Measurements from ENCODE around the gene JPH2.
A peak's percentile ranks its signal among the peaks of the same experiment; 100 is the strongest.
"Not testable (repeated sequence)": the region's sequence is repeated elsewhere in the genome, so short reads cannot be mapped to it uniquely, and the experiment has no call there.

Gene JPH2

DNA sequence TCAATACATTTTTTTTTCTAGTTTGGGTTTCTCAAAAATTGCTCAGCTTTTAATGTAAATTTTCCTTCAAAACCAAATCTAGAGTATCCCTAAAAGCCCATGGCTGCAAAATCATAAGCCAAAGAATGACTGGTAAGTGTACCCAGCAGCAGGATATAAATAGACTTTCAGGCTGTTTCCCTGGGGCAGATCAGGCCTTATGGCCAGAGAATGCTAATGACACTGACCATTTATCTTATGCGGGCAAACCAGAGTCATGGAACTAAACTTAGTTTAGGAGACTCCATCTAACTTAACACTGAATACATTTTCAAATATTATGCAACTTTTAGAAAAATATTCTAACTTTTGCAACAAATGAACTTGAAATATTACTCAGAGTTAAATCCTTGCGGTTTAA is 16.2 kb upstream of the JPH2 start:
- Histone ChIP-seq H3K36me3 (ENCODE audit: control insufficient read depth, insufficient read depth, low read length) (peaks cover 5% of the 10 kb centered on the region; the same call in 1 of the 2 replicates), H3K27ac (ENCODE audit: low read length) (no peak overlapping the region), H3K27me3 (ENCODE audit: control insufficient read depth, insufficient read depth, low read length) (no peaks in the 10 kb centered on the region), H3K4me3 (ENCODE audit: low read length) (no peak overlapping the region), H3K9me3 (ENCODE audit: control insufficient read depth, insufficient read depth, low read length) (no peaks in the 10 kb centered on the region), H3K4me1 (ENCODE audit: control insufficient read depth, insufficient read depth, low read length) (no peaks in the 10 kb centered on the region)
- WGBS (ENCODE audit: insufficient coverage, insufficient read length), result no CpG with 5 or more reads among the region's 2 CpGs
- DNase-seq (ENCODE audit: low read depth, low spot score), result no peak

GRCh38 chr20:44200983-44201382 is 14.0 kb upstream of the JPH2 start:
- H3K27ac ChIP-seq (ENCODE audit: low read length), result no peak overlapping the region
- no CpG with 5 or more reads among the region's 2 CpGs for WGBS (ENCODE audit: insufficient coverage, insufficient read length)
- no peaks in the 10 kb centered on the region for H3K4me1 ChIP-seq (ENCODE audit: control insufficient read depth, insufficient read depth, low read length)
- no peaks in the 10 kb centered on the region for H3K27me3 ChIP-seq (ENCODE audit: control insufficient read depth, insufficient read depth, low read length)
- no peak for DNase-seq (ENCODE audit: low read depth, low spot score)
- H3K9me3 ChIP-seq (ENCODE audit: control insufficient read depth, insufficient read depth, low read length), result no peaks in the 10 kb centered on the region
- H3K36me3 ChIP-seq (ENCODE audit: control insufficient read depth, insufficient read depth, low read length), result peaks cover 10% of the 10 kb centered on the region; the same call in 1 of the 2 replicates
- no peak overlapping the region for H3K4me3 ChIP-seq (ENCODE audit: low read length)

DNA sequence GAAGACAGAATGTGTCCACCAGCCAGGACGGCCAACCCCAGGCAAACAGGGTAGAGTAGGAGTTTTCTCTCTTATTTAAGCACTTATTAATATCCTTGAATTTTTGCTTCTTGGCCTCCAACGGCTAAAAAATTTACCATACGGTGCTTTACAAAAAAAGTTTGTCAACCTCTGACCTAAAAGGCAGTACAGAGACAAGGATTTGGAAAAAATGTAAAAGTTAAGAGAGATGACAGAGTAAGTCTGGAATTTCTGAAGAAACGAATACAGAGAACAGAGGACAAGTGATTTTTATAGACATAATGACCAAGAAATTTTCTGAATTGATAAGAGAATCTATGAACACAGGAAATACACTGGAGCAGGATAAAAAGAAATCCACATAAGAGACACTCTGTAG is 13.4 kb upstream of the JPH2 start:
- no peaks in the 10 kb centered on the region for H3K4me1 ChIP-seq (ENCODE audit: control insufficient read depth, insufficient read depth, low read length)
- no peak for DNase-seq (ENCODE audit: low read depth, low spot score)
- no peaks in the 10 kb centered on the region for H3K9me3 ChIP-seq (ENCODE audit: control insufficient read depth, insufficient read depth, low read length)
- H3K27me3 ChIP-seq (ENCODE audit: control insufficient read depth, insufficient read depth, low read length), result no peaks in the 10 kb centered on the region
- no peak overlapping the region for H3K27ac ChIP-seq (ENCODE audit: low read length)
- no peak overlapping the region for H3K4me3 ChIP-seq (ENCODE audit: low read length)
- WGBS (ENCODE audit: insufficient coverage, insufficient read length), result no CpG with 5 or more reads among the region's 4 CpGs
- H3K36me3 ChIP-seq (ENCODE audit: control insufficient read depth, insufficient read depth, low read length), result peaks cover 10% of the 10 kb centered on the region; the same call in 1 of the 2 replicates

- Histone ChIP-seq H3K27ac (ENCODE audit: low read length) (no peak overlapping the region), H3K9me3 (ENCODE audit: control insufficient read depth, insufficient read depth, low read length) (no peaks in the 10 kb centered on the region), H3K4me1 (ENCODE audit: control insufficient read depth, insufficient read depth, low read length) (no peaks in the 10 kb centered on the region), H3K36me3 (ENCODE audit: control insufficient read depth, insufficient read depth, low read length) (peaks cover 10% of the 10 kb centered on the region; the same call in 1 of the 2 replicates), H3K27me3 (ENCODE audit: control insufficient read depth, insufficient read depth, low read length) (no peaks in the 10 kb centered on the region), H3K4me3 (ENCODE audit: low read length) (no peak overlapping the region)
- DNase-seq (ENCODE audit: low read depth, low spot score), result no peak
- WGBS (ENCODE audit: insufficient coverage, insufficient read length), result no CpG with 5 or more reads among the region's 4 CpGs
Measured at GRCh38 chr20:44199877-44200276, 12.9 kb upstream of the JPH2 start.

- Histone ChIP-seq H3K27me3 (ENCODE audit: control insufficient read depth, insufficient read depth, low read length) (no peaks in the 10 kb centered on the region), H3K36me3 (ENCODE audit: control insufficient read depth, insufficient read depth, low read length) (peaks cover 10% of the 10 kb centered on the region; the same call in 1 of the 2 replicates), H3K9me3 (ENCODE audit: control insufficient read depth, insufficient read depth, low read length) (no peaks in the 10 kb centered on the region), H3K4me3 (ENCODE audit: low read length) (no peak overlapping the region), H3K4me1 (ENCODE audit: control insufficient read depth, insufficient read depth, low read length) (no peaks in the 10 kb centered on the region), H3K27ac (ENCODE audit: low read length) (no peak overlapping the region)
- no peak for DNase-seq (ENCODE audit: low read depth, low spot score)
- WGBS (ENCODE audit: insufficient coverage, insufficient read length), result no CpG with 5 or more reads among the region's 4 CpGs
Measured at GRCh38 chr20:44198872-44199271, 11.9 kb upstream of the JPH2 start.

- DNase-seq (ENCODE audit: low read depth, low spot score), result no peak
- no CpG with 5 or more reads among the region's 3 CpGs for WGBS (ENCODE audit: insufficient coverage, insufficient read length)
Measured at GRCh38 chr20:44196271-44196670, 9.3 kb upstream of the JPH2 start.

DNA sequence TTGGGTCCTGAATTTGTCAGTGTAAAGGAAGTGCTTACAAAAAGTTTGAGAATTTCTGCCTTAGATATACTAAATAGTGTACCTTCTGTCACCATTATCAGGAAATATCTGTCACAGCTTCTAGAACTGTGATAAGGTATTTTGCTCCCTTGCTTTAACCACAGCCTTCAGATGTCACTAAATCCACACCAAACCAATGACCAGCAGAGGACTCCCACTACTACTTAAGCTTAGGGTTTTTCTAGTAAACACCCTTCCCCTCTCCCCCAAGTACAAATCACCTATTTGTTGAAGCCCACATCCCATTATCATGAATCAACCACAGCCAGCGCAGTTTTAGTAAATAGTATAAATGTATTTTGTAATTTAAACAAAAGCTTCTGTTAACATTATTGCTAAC is 8.6 kb upstream of the JPH2 start:
- Histone ChIP-seq H3K27me3 (ENCODE audit: control insufficient read depth, insufficient read depth, low read length) (no peaks in the 10 kb centered on the region), H3K9me3 (ENCODE audit: control insufficient read depth, insufficient read depth, low read length) (no peaks in the 10 kb centered on the region), H3K27ac (ENCODE audit: low read length) (no peak overlapping the region), H3K36me3 (ENCODE audit: control insufficient read depth, insufficient read depth, low read length) (peaks cover 10% of the 10 kb centered on the region; the same call in 1 of the 2 replicates), H3K4me3 (ENCODE audit: low read length) (no peak overlapping the region), H3K4me1 (ENCODE audit: control insufficient read depth, insufficient read depth, low read length) (no peaks in the 10 kb centered on the region)
- no peak for DNase-seq (ENCODE audit: low read depth, low spot score)
- WGBS (ENCODE audit: insufficient coverage, insufficient read length), result no CpG with 5 or more reads among the region's 1 CpG

More at GRCh38 chr20:44196271-44196670, 9.3 kb upstream of the JPH2 start:
- no peak overlapping the region for H3K27ac ChIP-seq (ENCODE audit: low read length)
- H3K27me3 ChIP-seq (ENCODE audit: control insufficient read depth, insufficient read depth, low read length), result no peaks in the 10 kb centered on the region
- peaks cover 10% of the 10 kb centered on the region; the same call in 1 of the 2 replicates for H3K36me3 ChIP-seq (ENCODE audit: control insufficient read depth, insufficient read depth, low read length)
- H3K4me3 ChIP-seq (ENCODE audit: low read length), result no peak overlapping the region
- H3K9me3 ChIP-seq (ENCODE audit: control insufficient read depth, insufficient read depth, low read length), result no peaks in the 10 kb centered on the region
- no peaks in the 10 kb centered on the region for H3K4me1 ChIP-seq (ENCODE audit: control insufficient read depth, insufficient read depth, low read length)

DNA sequence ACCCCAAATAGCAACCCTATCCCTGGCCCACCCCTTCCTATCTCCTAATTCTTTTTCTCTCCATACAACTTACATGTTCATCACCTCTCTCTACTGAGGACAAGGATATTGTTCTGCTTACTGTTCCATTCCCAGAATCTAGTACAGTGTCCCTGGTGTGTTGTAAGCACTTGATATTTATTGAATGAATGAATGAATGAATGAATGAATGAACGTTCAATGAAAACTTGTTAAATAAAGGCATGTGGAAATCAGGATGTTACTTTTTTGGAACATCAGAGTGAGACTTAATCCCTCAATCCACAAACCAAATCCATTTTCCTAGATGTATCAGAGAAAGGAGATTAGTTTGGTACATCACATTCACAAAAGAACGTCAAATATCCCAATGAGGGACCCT is 6.8 kb upstream of the JPH2 start:
- no peak for DNase-seq (ENCODE audit: low read depth, low spot score)
- H3K4me3 ChIP-seq (ENCODE audit: low read length), result no peak overlapping the region
- H3K27ac ChIP-seq (ENCODE audit: low read length), result no peak overlapping the region
- H3K9me3 ChIP-seq (ENCODE audit: control insufficient read depth, insufficient read depth, low read length), result no peaks in the 10 kb centered on the region
- no CpG with 5 or more reads among the region's 2 CpGs for WGBS (ENCODE audit: insufficient coverage, insufficient read length)
- H3K36me3 ChIP-seq (ENCODE audit: control insufficient read depth, insufficient read depth, low read length), result peaks cover 5% of the 10 kb centered on the region; the same call in 1 of the 2 replicates
- no peaks in the 10 kb centered on the region for H3K27me3 ChIP-seq (ENCODE audit: control insufficient read depth, insufficient read depth, low read length)
- no peaks in the 10 kb centered on the region for H3K4me1 ChIP-seq (ENCODE audit: control insufficient read depth, insufficient read depth, low read length)

DNA sequence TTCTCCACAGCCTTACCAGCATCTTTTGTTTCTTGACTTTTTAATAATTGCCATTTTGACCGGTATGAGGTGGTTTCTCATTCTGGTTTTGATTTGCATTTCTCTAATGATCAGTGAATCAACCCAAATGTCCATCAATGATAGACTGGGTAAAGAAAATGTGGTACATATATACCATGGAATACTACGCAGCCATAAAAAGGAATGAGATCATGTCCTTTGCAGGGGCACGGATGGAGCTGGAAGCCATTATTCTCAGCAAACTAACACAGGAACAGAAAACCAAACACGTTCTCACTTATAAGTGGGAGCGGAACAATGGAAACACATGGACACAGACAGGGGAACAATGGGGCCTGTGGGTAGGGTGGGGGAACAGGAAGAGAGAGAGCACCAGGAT is 4.7 kb upstream of the JPH2 start:
- not testable (repeated sequence) for H3K4me1 ChIP-seq (ENCODE audit: control insufficient read depth, insufficient read depth, low read length); H3K9me3 ChIP-seq (ENCODE audit: control insufficient read depth, insufficient read depth, low read length); H3K27me3 ChIP-seq (ENCODE audit: control insufficient read depth, insufficient read depth, low read length); DNase-seq (ENCODE audit: low read depth, low spot score); H3K36me3 ChIP-seq (ENCODE audit: control insufficient read depth, insufficient read depth, low read length); H3K4me3 ChIP-seq (ENCODE audit: low read length); H3K27ac ChIP-seq (ENCODE audit: low read length)
- no CpG with 5 or more reads among the region's 5 CpGs for WGBS (ENCODE audit: insufficient coverage, insufficient read length)

GRCh38 chr20:44190197-44190852 is 3.3 kb upstream of the JPH2 start:
- WGBS (ENCODE audit: insufficient coverage, insufficient read length), result no CpG with 5 or more reads among the region's 15 CpGs
- not testable (repeated sequence) for H3K4me3 ChIP-seq (ENCODE audit: low read length); H3K27ac ChIP-seq (ENCODE audit: low read length); H3K36me3 ChIP-seq (ENCODE audit: control insufficient read depth, insufficient read depth, low read length); H3K27me3 ChIP-seq (ENCODE audit: control insufficient read depth, insufficient read depth, low read length); H3K9me3 ChIP-seq (ENCODE audit: control insufficient read depth, insufficient read depth, low read length); H3K4me1 ChIP-seq (ENCODE audit: control insufficient read depth, insufficient read depth, low read length)
- DNase-seq (ENCODE audit: low read depth, low spot score), result peak; percentile 68

DNA sequence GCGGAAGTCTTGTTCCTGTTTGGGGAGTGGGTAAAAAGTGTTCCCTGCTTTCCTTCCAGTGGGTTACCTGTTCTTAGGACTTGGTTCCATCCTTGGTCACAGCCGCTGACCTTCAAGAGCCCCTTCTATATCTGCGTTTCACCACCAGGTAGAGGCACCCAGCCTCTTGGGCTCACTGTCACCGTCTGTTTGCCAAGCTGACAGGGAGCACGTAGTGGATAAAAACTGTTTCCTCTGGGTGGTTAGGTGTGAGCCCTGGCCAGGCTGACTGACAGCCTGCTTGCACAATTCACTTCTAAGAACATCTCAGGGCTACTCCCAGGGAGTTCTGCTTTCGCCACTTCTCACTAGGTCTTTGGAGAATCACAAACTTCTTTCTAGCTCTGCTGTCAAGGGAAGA is 1.8 kb upstream of the JPH2 start:
- DNase-seq (ENCODE audit: low read depth, low spot score), result no peak
- H3K9me3 ChIP-seq (ENCODE audit: control insufficient read depth, insufficient read depth, low read length), result no peaks in the 10 kb centered on the region
- H3K4me3 ChIP-seq (ENCODE audit: low read length), result no peak overlapping the region
- no peak overlapping the region for H3K27ac ChIP-seq (ENCODE audit: low read length)
- no CpG with 5 or more reads among the region's 6 CpGs for WGBS (ENCODE audit: insufficient coverage, insufficient read length)
- H3K27me3 ChIP-seq (ENCODE audit: control insufficient read depth, insufficient read depth, low read length), result no peaks in the 10 kb centered on the region
- H3K36me3 ChIP-seq (ENCODE audit: control insufficient read depth, insufficient read depth, low read length), result no peaks in the 10 kb centered on the region; the same call in 1 of the 2 replicates
- H3K4me1 ChIP-seq (ENCODE audit: control insufficient read depth, insufficient read depth, low read length), result peaks cover 7% of the 10 kb centered on the region
